Measurements from ENCODE around the gene NRDE2. TPM values are rescaled to one million over a fixed set of nuclear protein-coding genes. Genes with fewer than 3 reads are reported as not detected.

The NRDE2 gene
- total and polyA plus RNA-seq, 4 donors: 5.6 to 20.0 (median 13.7) TPM

GRCh38 chr14:90308561-90308960 is 23.2 kb downstream of the NRDE2 start:
- Histone ChIP-seq H3K9ac (ENCODE audit: low read depth in 1 of 2, low read length in 2 of 2) (no peak overlapping the region), H3K4me3 (ENCODE audit: low read depth in 1 of 3, low read length in 3 of 3) (no peak overlapping the region), H3K9me3 (ENCODE audit: control insufficient read depth in 4 of 4, low read length in 3 of 4) (no peaks in the 10 kb centered on the region), H3K27me3 (ENCODE audit: control insufficient read depth in 4 of 4, insufficient read depth in 4 of 4, low read length in 3 of 4) (no peaks in the 10 kb centered on the region), H3K36me3 (ENCODE audit: control insufficient read depth in 4 of 4, insufficient read depth in 3 of 4, low read depth in 1 of 4, low read length in 3 of 4) (peaks cover 3 to 36% (median 23%) of the 10 kb centered on the region in 4 donors), H3K27ac (ENCODE audit: low read depth in 1 of 2, low read length in 2 of 2) (no peak overlapping the region), H3K4me1 (ENCODE audit: control insufficient read depth in 4 of 4, insufficient read depth in 4 of 4, low read length in 3 of 4) (peaks cover 3 to 18% (median 10%) of the 10 kb centered on the region in 4 donors)
- no peak for DNase-seq (ENCODE audit: low spot score)
- TF ChIP-seq JUND (IDR thresholded peaks at IDR 0.05) (no peak), RAD21 (IDR thresholded peaks at IDR 0.05) (no peak), TAF1 (conservative IDR thresholded peaks at IDR 0.05) (no peak), MAX (IDR thresholded peaks at IDR 0.05) (no peak), GABPA (IDR thresholded peaks at IDR 0.05 in 1 of 2, conservative IDR thresholded peaks at IDR 0.05 in 1 of 2) (no peak), FOXA1 (IDR thresholded peaks at IDR 0.05) (no peak), FOXA2 (IDR thresholded peaks at IDR 0.05) (no peak)
- 97% methylated on average over 7 of the region's 7 CpGs for WGBS

- Histone ChIP-seq H3K4me1 (ENCODE audit: control insufficient read depth in 4 of 4, insufficient read depth in 4 of 4, low read length in 3 of 4) (peaks cover 3 to 37% (median 25%) of the 10 kb centered on the region in 4 donors), H3K4me3 (ENCODE audit: low read depth in 1 of 3, low read length in 3 of 3) (no peak overlapping the region), H3K27me3 (ENCODE audit: control insufficient read depth in 4 of 4, insufficient read depth in 4 of 4, low read length in 3 of 4) (no peaks in the 10 kb centered on the region), H3K36me3 (ENCODE audit: control insufficient read depth in 4 of 4, insufficient read depth in 3 of 4, low read depth in 1 of 4, low read length in 3 of 4) (peaks cover 2 to 27% (median 13%) of the 10 kb centered on the region in 4 donors), H3K27ac (ENCODE audit: low read depth in 1 of 2, low read length in 2 of 2) (no peak overlapping the region), H3K9ac (ENCODE audit: low read depth in 1 of 2, low read length in 2 of 2) (no peak overlapping the region), H3K9me3 (ENCODE audit: control insufficient read depth in 4 of 4, low read length in 3 of 4) (no peaks in the 10 kb centered on the region)
- TF ChIP-seq FOXA1 (IDR thresholded peaks at IDR 0.05) (peak; percentile 15), RAD21 (IDR thresholded peaks at IDR 0.05) (peak in 1 of 2 donors; percentile 12), RXRA (IDR thresholded peaks at IDR 0.05) (peak in 1 of 2 donors; percentile 10), REST (IDR thresholded peaks at IDR 0.05) (no peak)
- 53% methylated on average over 4 of the region's 4 CpGs for WGBS
- no peak for DNase-seq (ENCODE audit: low spot score)
Measured at GRCh38 chr14:90305176-90305601, 26.6 kb downstream of the NRDE2 start.

- Histone ChIP-seq H3K27me3 (ENCODE audit: control insufficient read depth in 4 of 4, insufficient read depth in 4 of 4, low read length in 3 of 4) (no peaks in the 10 kb centered on the region), H3K36me3 (ENCODE audit: control insufficient read depth in 4 of 4, insufficient read depth in 3 of 4, low read depth in 1 of 4, low read length in 3 of 4) (peaks cover 2 to 25% (median 6%) of the 10 kb centered on the region in 4 donors), H3K4me1 (ENCODE audit: control insufficient read depth in 4 of 4, insufficient read depth in 4 of 4, low read length in 3 of 4) (peaks cover 3 to 37% (median 25%) of the 10 kb centered on the region in 4 donors), H3K9ac (ENCODE audit: low read depth in 1 of 2, low read length in 2 of 2) (no peak overlapping the region), H3K4me3 (ENCODE audit: low read depth in 1 of 3, low read length in 3 of 3) (no peak overlapping the region), H3K9me3 (ENCODE audit: control insufficient read depth in 4 of 4, low read length in 3 of 4) (no peaks in the 10 kb centered on the region), H3K27ac (ENCODE audit: low read depth in 1 of 2, low read length in 2 of 2) (no peak overlapping the region)
- DNase-seq (ENCODE audit: low spot score): no peak
- TF ChIP-seq HNF4A (conservative IDR thresholded peaks at IDR 0.05): no peak
- TF ChIP-seq FOXA2 (IDR thresholded peaks at IDR 0.05): no peak
- TF ChIP-seq CTCF (IDR thresholded peaks at IDR 0.05; ENCODE audit: low read depth, low read length, missing input control): no peak
- no peak for TF ChIP-seq JUND (IDR thresholded peaks at IDR 0.05)
- no peak for TF ChIP-seq SP1 (IDR thresholded peaks at IDR 0.05)
- TF ChIP-seq EGR1 (IDR thresholded peaks at IDR 0.05; ENCODE audit: low read depth in 2 of 2): no peak
- no peak for TF ChIP-seq NR2F2 (IDR thresholded peaks at IDR 0.05)
- no peak for TF ChIP-seq ATF3 (IDR thresholded peaks at IDR 0.05)
- TF ChIP-seq RXRA (IDR thresholded peaks at IDR 0.05): no peak
- TF ChIP-seq ZBTB33 (IDR thresholded peaks at IDR 0.05): no peak
- TF ChIP-seq TAF1 (conservative IDR thresholded peaks at IDR 0.05): no peak
- no peak for TF ChIP-seq REST (IDR thresholded peaks at IDR 0.05)
- no peak for TF ChIP-seq YY1 (IDR thresholded peaks at IDR 0.05)
Measured at GRCh38 chr14:90304502-90304901, 27.2 kb downstream of the NRDE2 start.
